GM19043 (cell line): ENCODE data around the gene PTPRN2.
"Not testable (repeated sequence)": the region's sequence is repeated elsewhere in the genome, so short reads cannot be mapped to it uniquely, and the experiment has no call there.

ENCODE experiments used
- ATAC-seq: cut with Tn5 transposase; IDR thresholded peaks from one replicate; pipeline ENCODE4 v1.9.1; 2021; ENCODE audit warnings: low read depth; ENCODE audit not compliant: unreplicated experiment

Gene PTPRN2

GRCh38 chr7:158318511-158318913 is 269.1 kb downstream of the PTPRN2 start:
- ATAC-seq = no peak

GRCh38 chr7:158317238-158318205 is 270.1 kb downstream of the PTPRN2 start:
- ATAC-seq = no peak

- ATAC-seq = no peak
Measured at GRCh38 chr7:158316466-158317031, 271.1 kb downstream of the PTPRN2 start.

GRCh38 chr7:158315881-158316280 is 271.7 kb downstream of the PTPRN2 start:
- no peak for ATAC-seq

GRCh38 chr7:158315326-158315725 is 272.3 kb downstream of the PTPRN2 start:
- no peak for ATAC-seq

- no peak for ATAC-seq
Measured at GRCh38 chr7:158314394-158314793, 273.2 kb downstream of the PTPRN2 start.

- ATAC-seq = no peak
Measured at GRCh38 chr7:158313931-158314330, 273.7 kb downstream of the PTPRN2 start.

GRCh38 chr7:158312789-158313188 is 274.8 kb downstream of the PTPRN2 start:
- ATAC-seq = no peak

GRCh38 chr7:158311791-158312190 is 275.8 kb downstream of the PTPRN2 start:
- no peak for ATAC-seq

GRCh38 chr7:158310924-158311666 is 276.5 kb downstream of the PTPRN2 start:
- ATAC-seq = no peak

GRCh38 chr7:158309868-158310763 is 277.5 kb downstream of the PTPRN2 start:
- no peak for ATAC-seq

GRCh38 chr7:158308001-158308400 is 279.6 kb downstream of the PTPRN2 start:
- no peak for ATAC-seq

GRCh38 chr7:158304072-158304471 is 283.6 kb downstream of the PTPRN2 start:
- not testable (repeated sequence) for ATAC-seq

GRCh38 chr7:158303121-158303520 is 284.5 kb downstream of the PTPRN2 start:
- no peak for ATAC-seq

- no peak for ATAC-seq
Measured at GRCh38 chr7:158302274-158303070, 285.2 kb downstream of the PTPRN2 start.

- no peak for ATAC-seq
Measured at GRCh38 chr7:158301207-158301606, 286.4 kb downstream of the PTPRN2 start.

- ATAC-seq = no peak
Measured at GRCh38 chr7:158300427-158300826, 287.2 kb downstream of the PTPRN2 start.

- ATAC-seq = no peak
Measured at GRCh38 chr7:158299607-158300006, 288.0 kb downstream of the PTPRN2 start.

GRCh38 chr7:158296798-158297104 is 290.9 kb downstream of the PTPRN2 start:
- ATAC-seq = no peak
